DOHH2 (cell line): ENCODE data around the gene GP5.

Source experiments
- H3F3A ChIP-seq: fragments of 200-600 bp; sonication (generic), shearing (Covaris generic); 2 replicates; pipeline ENCODE4 v1.6.0; 2016; ENCODE audit warnings: antibody characterized with exemption, mild to moderate bottlenecking; ENCODE audit not compliant: control insufficient read depth, insufficient read depth
- H3K27ac ChIP-seq: fragments of 200-600 bp; sonication (generic); 2 replicates; pipeline ENCODE4 v1.5.1; 2014; ENCODE audit warnings: low read depth, mild to moderate bottlenecking, low read length, moderate library complexity
- H3K27me3 ChIP-seq: fragments of 200-600 bp; sonication (generic); 2 replicates; pipeline ENCODE4 v1.6.1; 2014; ENCODE audit warnings: mild to moderate bottlenecking, low read length, mixed read lengths; ENCODE audit not compliant: control insufficient read depth
- H3K36me3 ChIP-seq: fragments of 200-600 bp; sonication (generic); 2 replicates; pipeline ENCODE4 v1.6.1; 2014; ENCODE audit warnings: mild to moderate bottlenecking, low read length, moderate library complexity, mixed read lengths; ENCODE audit not compliant: control insufficient read depth
- H3K4me1 ChIP-seq: fragments of 200-600 bp; sonication (generic); 2 replicates; pipeline ENCODE4 v1.6.1; 2014; ENCODE audit warnings: mild to moderate bottlenecking, low read length, mixed read lengths; ENCODE audit not compliant: control insufficient read depth
- H3K4me2 ChIP-seq: fragments of 200-600 bp; sonication (generic); 2 replicates; pipeline ENCODE4 v1.6.0; 2014; ENCODE audit warnings: mild to moderate bottlenecking, low read length, moderate library complexity
- H3K4me3 ChIP-seq: fragments of 200-600 bp; sonication (generic); 2 replicates; pipeline ENCODE4 v1.5.1; 2014; ENCODE audit warnings: mild to moderate bottlenecking, low read length, mixed read lengths
- H3K79me2 ChIP-seq: fragments of 200-600 bp; sonication (generic); 2 replicates; pipeline ENCODE4 v1.6.1; 2014; ENCODE audit warnings: mild to moderate bottlenecking, low read length, mixed read lengths; ENCODE audit not compliant: control insufficient read depth
- H3K9me2 ChIP-seq: fragments of 200-600 bp; sonication (generic); replicated peaks from 2 replicates; pipeline ENCODE4 v1.6.1; 2014; ENCODE audit warnings: mild to moderate bottlenecking, low read length, mixed read lengths; ENCODE audit not compliant: control insufficient read depth
- H3K9me3 ChIP-seq: fragments of 200-600 bp; sonication (generic); 2 replicates; pipeline ENCODE4 v1.6.1; 2014; ENCODE audit warnings: antibody characterized with exemption, low read length, mixed read lengths; ENCODE audit not compliant: control insufficient read depth, insufficient read depth
- H4K20me1 ChIP-seq: fragments of 200-600 bp; sonication (generic); 2 replicates; pipeline ENCODE4 v1.6.0; 2014; ENCODE audit warnings: low read depth, mild to moderate bottlenecking, antibody characterized with exemption, low read length, moderate library complexity; ENCODE audit not compliant: control insufficient read depth, insufficient read depth
- CTCF ChIP-seq: fragments of 200-600 bp; sonication (generic); IDR thresholded peaks from one replicate; pipeline ENCODE4 v1.5.1; 2014; ENCODE audit warnings: antibody characterized with exemption, mild to moderate bottlenecking, low read depth, low read length; ENCODE audit not compliant: poor library complexity, severe bottlenecking
- EZH2phosphoT487 ChIP-seq: fragments of 200-600 bp; sonication (generic); IDR thresholded peaks from 2 replicates; pipeline ENCODE4 v1.6.1; 2017; ENCODE audit warnings: borderline replicate concordance, mild to moderate bottlenecking, antibody characterized with exemption, low read length, moderate library complexity, mixed read lengths

Gene GP5

GRCh38 chr3:194365526-194365925, 33.5 kb downstream of the GP5 start:
- H3K79me2 ChIP-seq, result no peaks in the 10 kb centered on the region
- H3K9me2 ChIP-seq, result no peaks in the 10 kb centered on the region
- H3K4me2 ChIP-seq, result no peak overlapping the region
- no peaks in the 10 kb centered on the region for H3K9me3 ChIP-seq
- no peaks in the 10 kb centered on the region for H3K36me3 ChIP-seq
- TF ChIP-seq EZH2phosphoT487, result no peak
- TF ChIP-seq CTCF, result no peak
- H4K20me1 ChIP-seq, result no peaks in the 10 kb centered on the region
- peaks cover 25% of the 10 kb centered on the region for H3K27me3 ChIP-seq
- H3K4me3 ChIP-seq, result no peak overlapping the region
- H3K4me1 ChIP-seq, result no peaks in the 10 kb centered on the region
- no peak overlapping the region for H3K27ac ChIP-seq
- H3F3A ChIP-seq, result no peaks in the 10 kb centered on the region

- Histone ChIP-seq H3K9me3 (no peaks in the 10 kb centered on the region), H3K4me3 (no peak overlapping the region), H3K4me2 (no peak overlapping the region), H4K20me1 (no peaks in the 10 kb centered on the region), H3K4me1 (no peaks in the 10 kb centered on the region), H3K9me2 (no peaks in the 10 kb centered on the region), H3K36me3 (no peaks in the 10 kb centered on the region), H3K79me2 (no peaks in the 10 kb centered on the region), H3K27me3 (peaks cover 20% of the 10 kb centered on the region), H3F3A (no peaks in the 10 kb centered on the region), H3K27ac (no peak overlapping the region)
- no peak for TF ChIP-seq CTCF
- TF ChIP-seq EZH2phosphoT487, result no peak
Measured at GRCh38 chr3:194364652-194365434, 34.2 kb downstream of the GP5 start.

GRCh38 chr3:194364314-194364651, 34.8 kb downstream of the GP5 start:
- Histone ChIP-seq H3K9me3 (no peaks in the 10 kb centered on the region), H4K20me1 (no peaks in the 10 kb centered on the region), H3K4me3 (no peak overlapping the region), H3K79me2 (no peaks in the 10 kb centered on the region), H3K27me3 (peaks cover 15% of the 10 kb centered on the region), H3K9me2 (no peaks in the 10 kb centered on the region), H3K36me3 (no peaks in the 10 kb centered on the region), H3F3A (no peaks in the 10 kb centered on the region), H3K4me2 (no peak overlapping the region), H3K27ac (no peak overlapping the region), H3K4me1 (no peaks in the 10 kb centered on the region)
- no peak for TF ChIP-seq EZH2phosphoT487
- TF ChIP-seq CTCF, result no peak
